ENCODE results near the gene SLC7A14. TPM values are rescaled to one million over a fixed set of nuclear protein-coding genes. Genes with fewer than 3 reads are reported as not detected.

SLC7A14 gene
- total RNA-seq, 4 donors from 2014 or later: under 0.01 to 0.06 (median under 0.01) TPM; not detected in 1

DNA sequence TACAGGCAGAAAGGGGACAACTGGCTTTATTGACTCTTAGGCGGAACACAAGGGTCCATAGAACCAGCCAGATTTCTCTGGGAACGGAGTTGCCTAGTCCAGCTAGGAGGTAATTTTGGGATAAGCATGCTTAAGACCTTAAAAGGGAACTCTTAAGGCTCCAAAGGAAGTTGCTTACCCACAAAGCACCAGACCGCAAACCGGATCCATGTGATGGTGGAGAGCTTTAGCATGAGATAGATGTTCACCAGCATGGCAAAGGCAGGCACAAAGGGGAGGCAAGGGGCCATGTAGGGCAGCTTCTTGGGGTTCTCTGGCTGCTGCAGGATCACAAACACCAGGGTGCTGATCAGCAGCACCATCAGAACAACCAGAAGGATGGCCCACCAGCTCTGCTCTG lies 105.8 kb downstream of the SLC7A14 start:
- TF ChIP-seq, protein P1, sequence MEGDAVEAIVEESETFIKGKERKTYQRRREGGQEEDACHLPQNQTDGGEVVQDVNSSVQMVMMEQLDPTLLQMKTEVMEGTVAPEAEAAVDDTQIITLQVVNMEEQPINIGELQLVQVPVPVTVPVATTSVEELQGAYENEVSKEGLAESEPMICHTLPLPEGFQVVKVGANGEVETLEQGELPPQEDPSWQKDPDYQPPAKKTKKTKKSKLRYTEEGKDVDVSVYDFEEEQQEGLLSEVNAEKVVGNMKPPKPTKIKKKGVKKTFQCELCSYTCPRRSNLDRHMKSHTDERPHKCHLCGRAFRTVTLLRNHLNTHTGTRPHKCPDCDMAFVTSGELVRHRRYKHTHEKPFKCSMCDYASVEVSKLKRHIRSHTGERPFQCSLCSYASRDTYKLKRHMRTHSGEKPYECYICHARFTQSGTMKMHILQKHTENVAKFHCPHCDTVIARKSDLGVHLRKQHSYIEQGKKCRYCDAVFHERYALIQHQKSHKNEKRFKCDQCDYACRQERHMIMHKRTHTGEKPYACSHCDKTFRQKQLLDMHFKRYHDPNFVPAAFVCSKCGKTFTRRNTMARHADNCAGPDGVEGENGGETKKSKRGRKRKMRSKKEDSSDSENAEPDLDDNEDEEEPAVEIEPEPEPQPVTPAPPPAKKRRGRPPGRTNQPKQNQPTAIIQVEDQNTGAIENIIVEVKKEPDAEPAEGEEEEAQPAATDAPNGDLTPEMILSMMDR (IDR thresholded peaks at IDR 0.05): no peak
- no peak for ATAC-seq (ENCODE audit: low FRiP score)
- no peak for DNase-seq (ENCODE audit: low spot score)

DNA sequence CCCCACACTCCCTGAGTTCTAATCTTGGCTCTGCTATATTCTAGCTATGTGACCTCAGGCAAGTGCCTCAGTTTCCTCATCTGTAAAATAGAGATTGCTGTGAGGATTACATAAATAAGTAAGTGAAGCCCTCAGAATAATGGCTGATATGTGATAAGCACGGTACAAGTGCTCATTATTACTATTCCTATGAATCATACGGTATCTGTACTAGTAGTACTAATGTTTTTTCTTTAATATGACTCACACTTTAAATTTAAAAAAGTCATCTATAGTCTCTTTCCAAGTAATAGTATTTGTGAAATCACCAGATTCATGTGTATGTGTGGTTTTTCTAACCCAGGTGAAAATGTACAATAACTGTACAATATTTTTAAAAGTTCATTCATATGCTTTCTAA lies 108.5 kb downstream of the SLC7A14 start:
- DNase-seq (ENCODE audit: low spot score) (no peak), ATAC-seq (ENCODE audit: low FRiP score) (peak; percentile 45)
- TF ChIP-seq, protein P1 (IDR thresholded peaks at IDR 0.05): no peak

DNA sequence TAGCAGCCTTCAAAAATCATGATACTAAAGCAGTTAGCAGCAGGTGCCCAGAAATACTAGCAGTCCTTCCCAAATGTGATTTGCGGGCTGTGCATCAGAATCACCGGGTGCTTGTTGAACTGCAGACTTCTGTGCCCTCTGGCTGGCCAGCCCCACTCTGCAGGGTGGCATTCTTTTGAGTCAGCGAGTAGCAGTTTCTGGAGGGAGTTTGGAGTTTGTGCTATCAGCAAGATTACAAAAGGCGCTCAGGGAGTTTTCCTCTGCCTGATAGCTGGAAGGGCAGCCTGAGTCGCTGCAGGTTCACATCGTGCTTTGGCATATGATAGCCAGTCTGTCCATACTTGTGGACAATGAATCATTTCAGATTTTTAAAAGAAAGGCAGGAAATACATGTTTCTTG lies 109.6 kb downstream of the SLC7A14 start:
- TF ChIP-seq, protein P1 (IDR thresholded peaks at IDR 0.05): no peak
- DNase-seq (ENCODE audit: low spot score): no peak
- peak; percentile 68 for ATAC-seq (ENCODE audit: low FRiP score)

DNA sequence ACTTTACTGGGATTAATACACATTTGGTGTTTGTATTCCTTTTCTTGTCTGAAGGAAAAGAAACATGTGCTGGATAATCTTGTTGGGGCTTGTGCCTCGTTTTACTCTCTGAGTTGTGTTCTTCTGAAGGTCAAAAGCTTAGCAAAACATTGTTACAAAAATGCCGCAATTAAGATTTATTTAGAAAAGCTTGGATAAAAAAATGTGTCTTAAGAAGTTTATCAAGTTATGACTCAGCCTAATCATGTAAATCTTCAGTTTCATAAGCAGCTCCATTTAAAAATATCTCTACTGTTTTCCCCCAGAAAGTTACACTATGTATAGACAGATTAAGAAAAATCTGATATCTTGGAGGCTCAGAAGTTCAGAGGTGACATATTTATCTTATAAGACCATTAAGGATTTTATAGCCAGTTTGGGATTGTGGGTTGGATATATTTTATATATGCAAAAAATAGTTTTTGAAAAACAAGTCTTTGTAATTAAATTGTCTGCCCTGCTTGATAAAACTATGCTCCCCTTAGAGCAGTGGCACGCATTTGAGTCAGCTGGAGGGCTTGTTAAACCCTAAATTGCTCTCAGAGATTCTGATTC lies 110.7 kb downstream of the SLC7A14 start:
- DNase-seq (ENCODE audit: low spot score) (no peak), ATAC-seq (ENCODE audit: low FRiP score) (no peak)
- TF ChIP-seq, protein P1 (IDR thresholded peaks at IDR 0.05): no peak

DNA sequence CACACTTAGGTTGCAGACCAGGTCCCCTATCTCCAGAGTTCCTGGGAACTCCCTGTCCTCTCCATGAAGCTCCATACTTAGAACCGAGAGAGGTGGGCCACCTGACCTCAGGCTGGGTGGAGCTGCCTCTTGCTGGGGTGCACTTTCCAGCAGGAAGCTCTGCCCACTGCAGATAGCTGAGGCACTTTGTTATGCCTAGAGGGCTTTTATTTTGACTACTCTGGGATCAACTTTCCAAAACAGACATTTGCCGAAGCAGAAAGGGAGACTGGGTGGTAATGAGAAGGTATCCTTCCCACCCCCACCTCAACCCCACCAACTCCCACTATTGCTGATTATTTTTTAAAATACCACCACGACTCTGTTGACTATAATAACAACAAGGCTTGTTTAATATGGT lies 112.5 kb downstream of the SLC7A14 start:
- no peak for DNase-seq (ENCODE audit: low spot score)
- TF ChIP-seq, protein P1 (IDR thresholded peaks at IDR 0.05): no peak
- no peak for ATAC-seq (ENCODE audit: low FRiP score)

DNA sequence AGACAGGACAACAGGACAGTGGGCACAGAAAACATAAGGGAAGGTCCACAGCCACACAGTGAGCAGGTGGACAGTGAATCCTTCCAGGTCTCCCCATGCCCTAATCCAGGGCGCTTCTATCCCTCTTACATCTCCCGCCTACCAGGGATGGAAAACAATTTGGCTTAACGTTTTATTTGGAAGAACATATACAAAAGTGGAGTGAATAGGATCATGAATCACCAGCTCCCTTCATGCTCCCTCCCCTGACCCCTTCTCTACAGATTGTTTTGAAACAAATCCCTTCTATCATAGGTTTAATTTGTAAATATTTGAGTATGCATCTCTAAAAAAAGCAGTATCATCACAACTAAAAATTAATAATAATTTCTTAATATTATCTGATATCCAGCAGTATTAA lies 114.7 kb downstream of the SLC7A14 start:
- no peak for DNase-seq (ENCODE audit: low spot score)

More for the DNA sequence above, 114.7 kb downstream of the SLC7A14 start:
- no peak for ATAC-seq (ENCODE audit: low FRiP score)
- TF ChIP-seq, protein P1 (IDR thresholded peaks at IDR 0.05): no peak
